Measurements from ENCODE around the gene BRSK2. TPM values are rescaled to one million over a fixed set of nuclear protein-coding genes. Genes with fewer than 3 reads are reported as not detected.

BRSK2 gene
- total RNA-seq, 1 donor from 2014 or later = 4.0 TPM

DNA sequence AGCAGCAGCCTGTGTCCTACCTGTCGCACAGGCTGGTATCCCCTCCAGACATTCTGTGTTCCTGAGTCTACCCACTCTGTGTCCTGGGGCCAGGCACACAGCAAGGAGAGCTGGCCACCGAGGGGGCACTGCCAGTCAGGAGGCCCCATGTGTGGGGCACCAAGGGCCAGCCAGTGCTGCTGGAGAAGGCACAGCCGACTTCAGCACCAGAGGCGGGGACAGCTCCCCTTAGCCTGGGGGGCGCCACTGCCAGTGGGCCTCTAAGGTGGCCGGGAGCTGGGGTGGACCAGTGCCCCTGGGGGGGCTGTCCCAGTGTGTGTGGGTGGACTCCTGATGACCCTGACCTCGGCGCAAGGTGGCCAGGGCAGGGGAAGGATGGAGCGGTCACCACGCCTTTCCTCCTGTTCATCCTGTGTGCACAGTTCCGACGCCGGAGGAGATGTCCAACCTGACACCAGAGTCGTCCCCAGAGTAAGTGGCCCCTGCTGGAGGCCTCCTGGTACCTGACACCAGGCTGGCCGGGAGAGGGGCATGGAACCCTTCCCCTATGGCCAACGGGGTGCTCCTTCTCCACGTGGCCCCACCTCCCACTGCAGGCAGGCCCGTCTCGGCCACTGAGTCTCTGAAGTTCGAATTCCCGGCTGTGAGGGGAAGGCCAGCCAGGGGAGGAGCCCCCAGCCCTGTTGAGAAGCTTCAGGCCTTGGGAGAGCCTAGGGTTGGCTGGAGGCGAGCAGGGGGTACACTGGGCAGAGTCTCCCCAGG is 61.4 kb downstream of the BRSK2 start:
- Mint-ChIP-seq H3K27ac (ENCODE audit: unreplicated experiment) (no peak overlapping the region), H3K9me3 (ENCODE audit: unreplicated experiment) (no peaks in the 10 kb centered on the region), H3K4me3 (ENCODE audit: unreplicated experiment) (no peak overlapping the region), H3K36me3 (ENCODE audit: low read depth, unreplicated experiment) (no peaks in the 10 kb centered on the region), H3K27me3 (ENCODE audit: unreplicated experiment) (peaks cover 2% of the 10 kb centered on the region), H3K4me1 (ENCODE audit: unreplicated experiment) (no peaks in the 10 kb centered on the region)
- no peak for TF ChIP-seq CTCF (IDR thresholded peaks at IDR 0.05; ENCODE audit: unreplicated experiment)
- DNase-seq (ENCODE audit: low spot score) = peak; percentile 31

DNA sequence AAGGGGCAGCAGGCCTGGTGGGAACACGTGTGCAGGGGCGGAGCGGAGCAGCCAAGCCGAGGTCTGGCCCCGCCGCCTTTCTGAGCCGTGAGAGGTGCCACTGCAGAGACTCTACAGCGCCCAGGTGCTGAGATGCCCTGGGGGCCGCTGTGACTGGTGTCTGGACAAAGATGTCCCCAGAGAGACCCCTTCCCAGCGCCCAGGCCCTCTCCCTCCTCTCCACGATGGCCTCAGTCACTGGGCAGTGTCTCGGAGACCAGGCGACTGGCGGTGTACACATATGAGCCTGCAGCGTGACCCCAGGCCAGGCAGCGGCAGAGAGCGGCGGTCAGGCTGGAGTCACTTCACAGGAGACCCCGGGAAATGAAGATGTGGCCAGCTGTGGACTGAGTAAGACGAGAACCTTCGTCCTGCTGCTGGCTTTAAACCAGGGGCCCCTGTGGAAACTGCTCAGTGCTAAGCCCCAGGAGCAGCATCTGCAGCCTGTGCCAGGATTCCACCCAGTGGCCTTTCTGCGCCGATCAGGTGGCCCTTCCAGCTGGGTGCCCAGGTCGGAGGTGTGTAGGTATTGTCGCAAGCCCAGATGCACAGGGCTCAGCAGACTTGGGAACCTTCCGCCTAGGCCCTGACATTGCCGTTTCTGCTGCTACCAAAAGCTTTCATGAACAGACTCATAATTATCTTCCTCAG is 62.2 kb downstream of the BRSK2 start:
- H3K27ac Mint-ChIP-seq (ENCODE audit: unreplicated experiment) = no peak overlapping the region
- H3K4me1 Mint-ChIP-seq (ENCODE audit: unreplicated experiment) = no peaks in the 10 kb centered on the region
- H3K9me3 Mint-ChIP-seq (ENCODE audit: unreplicated experiment) = no peaks in the 10 kb centered on the region
- H3K4me3 Mint-ChIP-seq (ENCODE audit: unreplicated experiment) = no peak overlapping the region
- TF ChIP-seq CTCF (IDR thresholded peaks at IDR 0.05; ENCODE audit: unreplicated experiment) = no peak
- H3K36me3 Mint-ChIP-seq (ENCODE audit: low read depth, unreplicated experiment) = no peaks in the 10 kb centered on the region
- no peak for DNase-seq (ENCODE audit: low spot score)
- H3K27me3 Mint-ChIP-seq (ENCODE audit: unreplicated experiment) = peaks cover 2% of the 10 kb centered on the region

- H3K36me3 Mint-ChIP-seq (ENCODE audit: low read depth, unreplicated experiment) = no peaks in the 10 kb centered on the region
These were observed 63.0 kb downstream of the BRSK2 start for GRCh38 chr11:1452744-1453143.

DNA sequence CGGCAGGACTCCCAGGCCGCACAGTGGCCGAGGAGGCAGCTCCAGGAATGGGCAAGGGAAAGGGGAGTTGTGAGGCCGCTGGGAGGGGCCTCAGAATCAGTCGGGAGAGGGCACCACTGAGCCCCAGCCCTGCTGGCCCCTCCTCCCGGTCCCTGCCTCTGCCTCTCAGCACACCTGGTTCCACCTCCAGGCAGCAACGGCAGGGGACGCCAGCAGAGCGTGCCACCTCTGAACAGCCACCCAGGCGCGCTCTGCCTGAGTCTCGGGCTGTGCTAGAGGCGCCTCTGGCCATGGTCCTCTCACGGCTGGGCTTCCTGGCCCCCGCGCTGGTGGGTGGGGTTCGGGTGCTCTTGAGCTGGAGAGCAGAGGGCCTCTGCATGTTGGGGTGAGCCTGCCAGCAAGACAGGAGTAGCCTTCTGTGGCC is 63.9 kb downstream of the BRSK2 start:
- H3K4me3 Mint-ChIP-seq (ENCODE audit: unreplicated experiment) = no peak overlapping the region
- H3K27ac Mint-ChIP-seq (ENCODE audit: unreplicated experiment) = no peak overlapping the region
- DNase-seq (ENCODE audit: low spot score) = peak; percentile 37
- no peaks in the 10 kb centered on the region for H3K27me3 Mint-ChIP-seq (ENCODE audit: unreplicated experiment)
- H3K4me1 Mint-ChIP-seq (ENCODE audit: unreplicated experiment) = no peaks in the 10 kb centered on the region
- TF ChIP-seq CTCF (IDR thresholded peaks at IDR 0.05; ENCODE audit: unreplicated experiment) = no peak
- no peaks in the 10 kb centered on the region for H3K9me3 Mint-ChIP-seq (ENCODE audit: unreplicated experiment)
- no peaks in the 10 kb centered on the region for H3K36me3 Mint-ChIP-seq (ENCODE audit: low read depth, unreplicated experiment)

More at GRCh38 chr11:1452744-1453143, 63.0 kb downstream of the BRSK2 start:
- no peak for TF ChIP-seq CTCF (IDR thresholded peaks at IDR 0.05; ENCODE audit: unreplicated experiment)
- Mint-ChIP-seq H3K4me3 (ENCODE audit: unreplicated experiment) (no peak overlapping the region), H3K27me3 (ENCODE audit: unreplicated experiment) (no peaks in the 10 kb centered on the region), H3K27ac (ENCODE audit: unreplicated experiment) (no peak overlapping the region), H3K4me1 (ENCODE audit: unreplicated experiment) (no peaks in the 10 kb centered on the region), H3K9me3 (ENCODE audit: unreplicated experiment) (no peaks in the 10 kb centered on the region)
- no peak for DNase-seq (ENCODE audit: low spot score)

DNA sequence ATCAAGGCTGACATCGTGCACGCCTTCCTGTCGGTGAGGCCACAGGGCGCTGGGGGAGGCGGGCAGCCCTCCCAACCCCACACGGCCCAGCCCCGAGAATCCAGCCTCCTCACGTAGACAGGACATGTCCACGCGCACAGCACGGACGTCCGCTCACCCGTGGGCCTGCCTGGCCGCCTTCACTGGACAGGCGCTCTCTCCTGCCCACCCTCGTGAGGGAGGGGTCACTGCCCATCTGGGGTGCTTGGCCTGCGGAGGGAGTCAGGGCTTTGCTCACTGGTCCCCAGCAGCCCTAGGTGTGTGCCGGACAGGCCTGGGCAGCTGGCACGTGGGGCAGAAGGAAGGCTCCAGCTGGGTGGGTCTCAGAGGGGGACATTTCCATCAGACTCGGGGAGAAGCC is 64.8 kb downstream of the BRSK2 start:
- H3K4me1 Mint-ChIP-seq (ENCODE audit: unreplicated experiment) = no peaks in the 10 kb centered on the region
- no peak overlapping the region for H3K27ac Mint-ChIP-seq (ENCODE audit: unreplicated experiment)
- no peaks in the 10 kb centered on the region for H3K9me3 Mint-ChIP-seq (ENCODE audit: unreplicated experiment)
- H3K36me3 Mint-ChIP-seq (ENCODE audit: low read depth, unreplicated experiment) = no peaks in the 10 kb centered on the region
- no peaks in the 10 kb centered on the region for H3K27me3 Mint-ChIP-seq (ENCODE audit: unreplicated experiment)
- no peak for TF ChIP-seq CTCF (IDR thresholded peaks at IDR 0.05; ENCODE audit: unreplicated experiment)
- DNase-seq (ENCODE audit: low spot score) = no peak
- H3K4me3 Mint-ChIP-seq (ENCODE audit: unreplicated experiment) = no peak overlapping the region
